ENCODE measurements around the gene PRUNE2. TPM values are rescaled to one million over a fixed set of nuclear protein-coding genes. Genes with fewer than 3 reads are reported as not detected.

The PRUNE2 gene
- total RNA-seq, 1 experiment from 2014 or later = 0.59 TPM

DNA sequence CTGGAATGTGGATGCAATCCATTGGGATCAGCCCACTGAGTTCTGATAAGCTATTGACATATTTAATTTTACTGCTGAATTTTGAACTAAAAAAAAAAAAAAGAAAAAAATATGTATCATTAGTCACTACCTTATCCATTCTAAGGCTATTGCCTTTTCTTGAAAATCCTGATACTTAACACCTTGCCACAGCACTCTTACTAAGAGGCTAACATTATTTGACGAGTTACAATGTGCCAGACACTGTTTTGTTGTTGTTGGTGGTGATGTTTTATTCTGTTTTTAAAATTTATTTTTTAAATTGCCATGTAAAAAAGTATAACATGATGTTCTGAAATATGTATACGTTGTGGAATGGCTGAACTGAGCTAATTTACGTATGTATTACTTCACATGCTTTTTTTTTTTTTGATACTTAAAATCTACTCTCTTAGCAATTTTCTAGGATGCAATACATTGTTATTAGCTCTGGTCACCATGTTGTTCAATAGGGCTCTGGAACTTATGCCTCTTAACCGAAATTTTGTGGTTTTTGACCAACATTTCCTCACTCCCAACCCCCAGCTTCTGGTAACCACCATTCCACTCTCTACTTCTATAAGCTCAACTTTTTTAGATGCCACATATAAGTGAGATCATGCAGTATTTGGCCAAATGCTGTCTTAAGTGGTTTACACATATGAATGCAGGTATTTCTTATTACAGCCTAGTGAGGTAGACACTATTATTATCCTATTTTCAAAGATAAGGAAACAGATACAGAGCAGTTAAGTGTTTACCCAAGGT, 276.5 kb downstream of the PRUNE2 start:
- Histone ChIP-seq H3K4me3 (replicated peaks in 1 of 2; ENCODE audit: low read depth in 1 of 2, low read length in 2 of 2) (no peak overlapping the region), H2AFZ (ENCODE audit: low read depth, low read length, poor library complexity, severe bottlenecking) (no peak overlapping the region), H3K27ac (ENCODE audit: low read depth, low read length) (no peak overlapping the region), H3K4me1 (ENCODE audit: control insufficient read depth in 1 of 2, insufficient read depth in 2 of 2, low read length in 2 of 2) (no peaks in the 10 kb centered on the region), H3K36me3 (ENCODE audit: control insufficient read depth in 1 of 2, insufficient read depth in 2 of 2, low read length in 2 of 2) (no peaks in the 10 kb centered on the region), H3K4me2 (ENCODE audit: low read length) (no peak overlapping the region), H3K9me2 (ENCODE audit: insufficient read depth) (no peaks in the 10 kb centered on the region), H3K9ac (ENCODE audit: low read length) (no peak overlapping the region), H3K79me2 (ENCODE audit: insufficient read depth, low read length) (no peaks in the 10 kb centered on the region), H3K27me3 (ENCODE audit: insufficient read depth, low read length) (peaks cover 6% of the 10 kb centered on the region), H3K9me3 (ENCODE audit: control insufficient read depth in 1 of 2, insufficient read depth in 1 of 2, low read depth in 1 of 2, low read length in 2 of 2) (no peaks in the 10 kb centered on the region), H4K20me1 (ENCODE audit: insufficient read depth) (no peaks in the 10 kb centered on the region)
- intact Hi-C loops (cut with micrococcal nuclease) = no loop called here
- no TSS peak for BruUV-seq (replicated peaks)
- TF ChIP-seq REST (IDR thresholded peaks at IDR 0.05; ENCODE audit: low read depth) = no peak
- no peak for TF ChIP-seq TCF7L2 (IDR thresholded peaks at IDR 0.05; ENCODE audit: borderline replicate concordance, extremely low read depth, insufficient read depth, insufficient read length)
- no peak for TF ChIP-seq CTCF (IDR thresholded peaks at IDR 0.05 in 2 of 3, conservative IDR thresholded peaks at IDR 0.05 in 1 of 3; ENCODE audit: borderline replicate concordance in 1 of 3, insufficient read depth in 1 of 3, low read depth in 2 of 3, low read length in 2 of 3)
- TF ChIP-seq YY1 (IDR thresholded peaks at IDR 0.05; ENCODE audit: extremely low read depth, insufficient replicate concordance, low read depth, low read length) = no peak
- TF ChIP-seq POLR2A (IDR thresholded peaks at IDR 0.05; ENCODE audit: borderline replicate concordance, extremely low read depth, insufficient read depth, insufficient read length) = no peak
- no peak for TF ChIP-seq ELF1 (IDR thresholded peaks at IDR 0.05; ENCODE audit: borderline replicate concordance, low read depth)
- no peak for TF ChIP-seq EZH2 (IDR thresholded peaks at IDR 0.05)
- TF ChIP-seq JUND (IDR thresholded peaks at IDR 0.05) = no peak
- TF ChIP-seq SRF (IDR thresholded peaks at IDR 0.05; ENCODE audit: low read depth) = no peak
- no peak for TF ChIP-seq CBX3 (IDR thresholded peaks at IDR 0.05; ENCODE audit: low read depth)
- TF ChIP-seq, protein P1, sequence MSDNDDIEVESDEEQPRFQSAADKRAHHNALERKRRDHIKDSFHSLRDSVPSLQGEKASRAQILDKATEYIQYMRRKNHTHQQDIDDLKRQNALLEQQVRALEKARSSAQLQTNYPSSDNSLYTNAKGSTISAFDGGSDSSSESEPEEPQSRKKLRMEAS (IDR thresholded peaks at IDR 0.05) = no peak
- TF ChIP-seq, protein P2, sequence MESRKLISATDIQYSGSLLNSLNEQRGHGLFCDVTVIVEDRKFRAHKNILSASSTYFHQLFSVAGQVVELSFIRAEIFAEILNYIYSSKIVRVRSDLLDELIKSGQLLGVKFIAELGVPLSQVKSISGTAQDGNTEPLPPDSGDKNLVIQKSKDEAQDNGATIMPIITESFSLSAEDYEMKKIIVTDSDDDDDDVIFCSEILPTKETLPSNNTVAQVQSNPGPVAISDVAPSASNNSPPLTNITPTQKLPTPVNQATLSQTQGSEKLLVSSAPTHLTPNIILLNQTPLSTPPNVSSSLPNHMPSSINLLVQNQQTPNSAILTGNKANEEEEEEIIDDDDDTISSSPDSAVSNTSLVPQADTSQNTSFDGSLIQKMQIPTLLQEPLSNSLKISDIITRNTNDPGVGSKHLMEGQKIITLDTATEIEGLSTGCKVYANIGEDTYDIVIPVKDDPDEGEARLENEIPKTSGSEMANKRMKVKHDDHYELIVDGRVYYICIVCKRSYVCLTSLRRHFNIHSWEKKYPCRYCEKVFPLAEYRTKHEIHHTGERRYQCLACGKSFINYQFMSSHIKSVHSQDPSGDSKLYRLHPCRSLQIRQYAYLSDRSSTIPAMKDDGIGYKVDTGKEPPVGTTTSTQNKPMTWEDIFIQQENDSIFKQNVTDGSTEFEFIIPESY (IDR thresholded peaks at IDR 0.05; ENCODE audit: extremely low read depth, insufficient replicate concordance, low read length) = no peak
- TF ChIP-seq EZH2phosphoT487 (IDR thresholded peaks at IDR 0.05; ENCODE audit: borderline replicate concordance) = no peak
- no peak for TF ChIP-seq SIN3A (IDR thresholded peaks at IDR 0.05; ENCODE audit: low read depth)
- TF ChIP-seq POLR2AphosphoS5 (IDR thresholded peaks at IDR 0.05; ENCODE audit: low read depth, low read length) = no peak
- TF ChIP-seq RAD21 (IDR thresholded peaks at IDR 0.05; ENCODE audit: low read depth) = no peak
- no peak for TF ChIP-seq EGR1 (IDR thresholded peaks at IDR 0.05; ENCODE audit: low read depth)
- no peak for TF ChIP-seq ZFX (IDR thresholded peaks at IDR 0.05)
- POLR2A ChIA-PET = no interaction called here
- CTCF ChIA-PET = no interaction called here
- no peak for DNase-seq (ENCODE audit: low read depth, low spot score)
- RAD21 ChIA-PET (ENCODE audit: low non-redundant PET in 1 of 2, low total read pairs in 2 of 2, uncharacterized antibody in 2 of 2, unreplicated experiment in 2 of 2) = no interaction called here
- no peak for ATAC-seq

Data from HCT116 (cell line).